ENCODE measurements around the gene SULF2.

The SULF2 gene

GRCh38 chr20:47815416-47815806, 30.1 kb upstream of the SULF2 start:
- POLR2A ChIA-PET: interaction anchor here (0.6 kb wide), 1 partner anchor 111 kb away, joined by 3 read pairs; no protein-coding TSS in a partner anchor
- CTCF ChIA-PET: no interaction called here
- no peak for DNase-seq (ENCODE audit: extremely low spot score)
- no peak for TF ChIP-seq BHLHE40 (IDR thresholded peaks at IDR 0.05; ENCODE audit: borderline replicate concordance)
- no peak for TF ChIP-seq ARNT (IDR thresholded peaks at IDR 0.05)
- no peak for TF ChIP-seq FOXA1 (IDR thresholded peaks at IDR 0.05)
- no peak for TF ChIP-seq FOXK2 (IDR thresholded peaks at IDR 0.05)
- TF ChIP-seq SP1 (IDR thresholded peaks at IDR 0.05): no peak
- TF ChIP-seq TARDBP (IDR thresholded peaks at IDR 0.05): no peak
- no peak for TF ChIP-seq LEF1 (IDR thresholded peaks at IDR 0.05; ENCODE audit: borderline replicate concordance)
- TF ChIP-seq NFRKB (IDR thresholded peaks at IDR 0.05): no peak
- TF ChIP-seq ELF4 (IDR thresholded peaks at IDR 0.05): no peak
- no peak for TF ChIP-seq HDGF (IDR thresholded peaks at IDR 0.05; ENCODE audit: borderline replicate concordance)
- no peak for TF ChIP-seq PKNOX1 (IDR thresholded peaks at IDR 0.05)
- no peak for TF ChIP-seq ZNF384 (IDR thresholded peaks at IDR 0.05)
- no peak for TF ChIP-seq SUZ12 (IDR thresholded peaks at IDR 0.05)

- TF ChIP-seq ZNF384 (IDR thresholded peaks at IDR 0.05): no peak
- no peak for TF ChIP-seq FOXK2 (IDR thresholded peaks at IDR 0.05)
- no peak for TF ChIP-seq NFRKB (IDR thresholded peaks at IDR 0.05)
- no peak for TF ChIP-seq BHLHE40 (IDR thresholded peaks at IDR 0.05; ENCODE audit: borderline replicate concordance)
- TF ChIP-seq LEF1 (IDR thresholded peaks at IDR 0.05; ENCODE audit: borderline replicate concordance): no peak
- no peak for TF ChIP-seq FOXA1 (IDR thresholded peaks at IDR 0.05)
- TF ChIP-seq SP1 (IDR thresholded peaks at IDR 0.05): no peak
- no peak for TF ChIP-seq HDGF (IDR thresholded peaks at IDR 0.05; ENCODE audit: borderline replicate concordance)
- TF ChIP-seq L3MBTL2 (conservative IDR thresholded peaks at IDR 0.05): no peak
- no peak for TF ChIP-seq FOXM1 (IDR thresholded peaks at IDR 0.05; ENCODE audit: borderline replicate concordance)
- no peak for TF ChIP-seq ARNT (IDR thresholded peaks at IDR 0.05)
- no peak for TF ChIP-seq SUZ12 (IDR thresholded peaks at IDR 0.05)
- CTCF ChIA-PET: no interaction called here
- no peak for DNase-seq (ENCODE audit: extremely low spot score)
- POLR2A ChIA-PET: interaction anchor here (0.6 kb wide), 1 partner anchor 111 kb away, joined by 3 read pairs; no protein-coding TSS in a partner anchor
These were observed 29.5 kb upstream of the SULF2 start for GRCh38 chr20:47814632-47815415.

GRCh38 chr20:47810721-47811347, 25.6 kb upstream of the SULF2 start:
- no peak for DNase-seq (ENCODE audit: extremely low spot score)
- POLR2A ChIA-PET: no interaction called here
- CTCF ChIA-PET: no interaction called here
- TF ChIP-seq ELF4 (IDR thresholded peaks at IDR 0.05) (no peak), NFRKB (IDR thresholded peaks at IDR 0.05) (no peak), CTBP1 (IDR thresholded peaks at IDR 0.05; ENCODE audit: borderline replicate concordance) (no peak), FOXA1 (IDR thresholded peaks at IDR 0.05) (no peak), SUZ12 (IDR thresholded peaks at IDR 0.05) (no peak), FOXK2 (IDR thresholded peaks at IDR 0.05) (no peak), LEF1 (IDR thresholded peaks at IDR 0.05; ENCODE audit: borderline replicate concordance) (no peak), BHLHE40 (IDR thresholded peaks at IDR 0.05; ENCODE audit: borderline replicate concordance) (no peak), ZNF384 (IDR thresholded peaks at IDR 0.05) (no peak), FOXM1 (IDR thresholded peaks at IDR 0.05; ENCODE audit: borderline replicate concordance) (no peak), PKNOX1 (IDR thresholded peaks at IDR 0.05) (no peak), TARDBP (IDR thresholded peaks at IDR 0.05) (no peak), L3MBTL2 (conservative IDR thresholded peaks at IDR 0.05) (no peak), HDGF (IDR thresholded peaks at IDR 0.05; ENCODE audit: borderline replicate concordance) (no peak), ARNT (IDR thresholded peaks at IDR 0.05) (no peak), SP1 (IDR thresholded peaks at IDR 0.05) (no peak)

GRCh38 chr20:47810116-47810677, 24.9 kb upstream of the SULF2 start:
- ChIA-PET CTCF (no interaction called here), POLR2A (no interaction called here)
- TF ChIP-seq FOXA1 (IDR thresholded peaks at IDR 0.05): no peak
- no peak for TF ChIP-seq ELF4 (IDR thresholded peaks at IDR 0.05)
- no peak for TF ChIP-seq CTBP1 (IDR thresholded peaks at IDR 0.05; ENCODE audit: borderline replicate concordance)
- no peak for TF ChIP-seq TARDBP (IDR thresholded peaks at IDR 0.05)
- no peak for TF ChIP-seq FOXM1 (IDR thresholded peaks at IDR 0.05; ENCODE audit: borderline replicate concordance)
- TF ChIP-seq PKNOX1 (IDR thresholded peaks at IDR 0.05): no peak
- TF ChIP-seq LEF1 (IDR thresholded peaks at IDR 0.05; ENCODE audit: borderline replicate concordance): no peak
- TF ChIP-seq L3MBTL2 (conservative IDR thresholded peaks at IDR 0.05): no peak
- no peak for TF ChIP-seq ZNF384 (IDR thresholded peaks at IDR 0.05)
- TF ChIP-seq SP1 (IDR thresholded peaks at IDR 0.05): no peak
- TF ChIP-seq BHLHE40 (IDR thresholded peaks at IDR 0.05; ENCODE audit: borderline replicate concordance): no peak
- no peak for TF ChIP-seq HDGF (IDR thresholded peaks at IDR 0.05; ENCODE audit: borderline replicate concordance)
- TF ChIP-seq SUZ12 (IDR thresholded peaks at IDR 0.05): no peak
- DNase-seq (ENCODE audit: extremely low spot score): no peak

- TF ChIP-seq SP1 (IDR thresholded peaks at IDR 0.05) (no peak), ARNT (IDR thresholded peaks at IDR 0.05) (no peak), FOXM1 (IDR thresholded peaks at IDR 0.05; ENCODE audit: borderline replicate concordance) (no peak), CTBP1 (IDR thresholded peaks at IDR 0.05; ENCODE audit: borderline replicate concordance) (no peak)
- ChIA-PET POLR2A (no interaction called here), CTCF (no interaction called here)
- DNase-seq (ENCODE audit: extremely low spot score): no peak
These were observed 24.1 kb upstream of the SULF2 start for GRCh38 chr20:47809161-47809960.
